Psoas muscle (tissue), 8 donors: ENCODE data around the gene RAPH1. TPM values are rescaled to one million over a fixed set of nuclear protein-coding genes. Genes with fewer than 3 reads are reported as not detected.
"Not testable (repeated sequence)": the region's sequence is repeated elsewhere in the genome, so short reads cannot be mapped to it uniquely, and the experiment has no call there.

ENCODE experiments used
- ATAC-seq, 4 donors: fragments of 200-7000 bp; cut with Tn5 transposase; one replicate each; pipeline ENCODE4 v1.9.1; 2020; ENCODE audit warnings: moderate library complexity in 3 of 4, mild to moderate bottlenecking in 2 of 4
- DNase-seq, 2 donors: peaks; one replicate each; pipeline ENCODE4 v3.0.0-alpha.2; 2020
- H3K27ac ChIP-seq: fragments of 200-600 bp; one replicate; pipeline ENCODE4 v1.8.0; 2022
- H3K27me3 ChIP-seq, 3 donors: fragments of 200-600 bp in 1 of 3; one replicate each; pipeline versions ENCODE4 v1.6.1 to v1.8.0; 2013 to 2022; ENCODE audit warnings: low read length in 2 of 3, mild to moderate bottlenecking in 2 of 3, moderate library complexity in 1 of 3; ENCODE audit not compliant: insufficient read depth in 3 of 3
- H3K36me3 ChIP-seq, 2 donors: fragments of 200-600 bp in 1 of 2; one replicate each; pipeline versions ENCODE4 v1.6.1 to v1.8.0; 2013 to 2022; ENCODE audit warnings: low read depth in 1 of 2, mild to moderate bottlenecking in 1 of 2, moderate library complexity in 1 of 2; ENCODE audit not compliant: insufficient read depth in 1 of 2
- H3K4me1 ChIP-seq: fragments of 200-600 bp; one replicate; pipeline ENCODE4 v1.8.0; 2022
- H3K4me3 ChIP-seq: fragments of 200-600 bp; one replicate; pipeline ENCODE4 v1.8.0; 2022; ENCODE audit warnings: mild to moderate bottlenecking
- H3K9me3 ChIP-seq: fragments of 200-600 bp; one replicate; pipeline ENCODE4 v1.8.0; 2022
- WGBS, 3 donors: extraction: QIAGEN DNeasy Blood & Tissue Kit; methylation state at CpG; one replicate each; pipeline versions ENCODE4 v1.1.6 to v1.1.7; 2013; 5-methylcytosine and 5-hydroxymethylcytosine counted together
- intact Hi-C, 2 donors: fragments of 100-400 bp; cut with DNase I; formaldehyde crosslinking; loops; one replicate each; pipeline versions ENCODE4 v1.11.0 to v1.14.2; 2022
- polyA plus RNA-seq, 3 donors: library from polyadenylated mRNA; stranded (reverse); fragments of 200-250 nt; gene quantifications; one replicate each; pipeline ENCODE4 v1.2.3, GENCODE V29; 2013
- total RNA-seq, 4 donors: library from RNA; stranded (reverse); fragmentation: NEBNext Ultra II Directional in 2 of 4; extraction: Animal tissue kit (Norgen Biotek cat#: 25700) in 2 of 4; gene quantifications; one replicate each; pipeline versions ENCODE4 v1.2.1 to v1.2.4, GENCODE V29; 2021 to 2023
- TF ChIP-seq, protein P1 (sequence below): fragments of 200-600 bp; IDR thresholded peaks from one replicate; pipeline ENCODE4 v1.8.0; 2022; ENCODE audit warnings: antibody characterized with exemption
- donor health status: healthy with polysubstance abuse.
- donor health status: DM: no; HTN: no; CAD: no; lungs with moderate emphysema.
- donor health status: Bipolar disorder and iron deficiency.
- donor health status: healthy.
- donor health status: DM: yes; HTN: yes; CAD: no.
- donor health status: DM: no; HTN: no; CAD: no.
- donor health status: DM: no; HTN: no; CAD: no.
- donor health status: DM: yes; HTN: yes; CAD: no.

RAPH1 gene
- total and polyA plus RNA-seq, 7 donors, result 4.3 to 47.6 (median 21.9) TPM

DNA sequence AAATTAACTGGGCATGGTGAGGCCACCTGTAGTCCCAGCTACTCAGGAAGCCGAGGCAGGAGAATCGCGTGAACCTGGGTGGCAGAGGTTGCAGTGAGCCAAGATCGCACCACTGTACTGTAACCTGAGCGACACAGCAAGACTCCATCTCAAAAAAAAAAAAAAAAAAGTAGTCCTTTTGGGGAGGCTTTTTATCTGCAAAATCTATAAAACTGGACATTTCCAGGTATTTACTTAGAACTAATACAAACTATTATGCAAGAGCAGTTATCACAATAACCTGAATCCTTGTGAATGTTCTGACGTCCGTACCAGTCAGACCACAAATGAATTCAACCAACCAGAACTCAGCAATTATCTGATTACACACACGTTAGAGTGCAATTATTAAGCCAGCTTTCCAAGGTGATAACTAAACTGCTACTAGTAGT lies 8.8 kb upstream of the RAPH1 start:
- intact Hi-C loops, result no loop called here
- H3K9me3 ChIP-seq, result no peaks in the 10 kb centered on the region
- no peak for DNase-seq
- H3K4me1 ChIP-seq, result no peaks in the 10 kb centered on the region
- no peak for ATAC-seq
- TF ChIP-seq, protein P1, sequence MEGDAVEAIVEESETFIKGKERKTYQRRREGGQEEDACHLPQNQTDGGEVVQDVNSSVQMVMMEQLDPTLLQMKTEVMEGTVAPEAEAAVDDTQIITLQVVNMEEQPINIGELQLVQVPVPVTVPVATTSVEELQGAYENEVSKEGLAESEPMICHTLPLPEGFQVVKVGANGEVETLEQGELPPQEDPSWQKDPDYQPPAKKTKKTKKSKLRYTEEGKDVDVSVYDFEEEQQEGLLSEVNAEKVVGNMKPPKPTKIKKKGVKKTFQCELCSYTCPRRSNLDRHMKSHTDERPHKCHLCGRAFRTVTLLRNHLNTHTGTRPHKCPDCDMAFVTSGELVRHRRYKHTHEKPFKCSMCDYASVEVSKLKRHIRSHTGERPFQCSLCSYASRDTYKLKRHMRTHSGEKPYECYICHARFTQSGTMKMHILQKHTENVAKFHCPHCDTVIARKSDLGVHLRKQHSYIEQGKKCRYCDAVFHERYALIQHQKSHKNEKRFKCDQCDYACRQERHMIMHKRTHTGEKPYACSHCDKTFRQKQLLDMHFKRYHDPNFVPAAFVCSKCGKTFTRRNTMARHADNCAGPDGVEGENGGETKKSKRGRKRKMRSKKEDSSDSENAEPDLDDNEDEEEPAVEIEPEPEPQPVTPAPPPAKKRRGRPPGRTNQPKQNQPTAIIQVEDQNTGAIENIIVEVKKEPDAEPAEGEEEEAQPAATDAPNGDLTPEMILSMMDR, result no peak
- no peaks in the 10 kb centered on the region for H3K36me3 ChIP-seq
- no peaks in the 10 kb centered on the region for H3K27me3 ChIP-seq
- WGBS, 3 donors, result 94 to 97% (median 95%) methylated on average over 8 of the region's 8 CpGs
- no peak overlapping the region for H3K27ac ChIP-seq
- no peak overlapping the region for H3K4me3 ChIP-seq

DNA sequence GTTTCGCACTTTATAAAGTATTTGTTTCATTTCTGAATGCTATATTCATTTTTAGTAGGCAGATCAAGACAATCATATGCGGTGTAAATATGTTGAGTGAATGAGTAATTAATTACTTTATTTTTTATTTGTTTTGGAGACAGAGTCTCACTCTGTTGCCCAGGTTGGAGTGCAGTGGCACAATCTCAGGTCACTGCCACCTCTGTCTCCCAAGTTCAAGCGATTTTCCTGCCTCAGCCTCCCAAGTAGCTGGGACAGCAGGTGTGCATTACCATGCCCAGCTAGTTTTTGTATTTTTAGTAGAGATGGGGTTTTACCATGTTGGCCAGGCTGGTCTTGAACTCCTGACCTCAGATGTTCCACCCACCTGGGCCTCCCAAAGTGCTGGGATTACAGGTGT lies 5.5 kb upstream of the RAPH1 start:
- H3K4me1 ChIP-seq, DNase-seq, H3K27me3 ChIP-seq, ATAC-seq, H3K27ac ChIP-seq, H3K4me3 ChIP-seq, intact Hi-C loops, H3K9me3 ChIP-seq, H3K36me3 ChIP-seq: not testable (repeated sequence)
- WGBS, 3 donors, result 78 to 81% (median 79%) methylated on average over 3 of the region's 3 CpGs

DNA sequence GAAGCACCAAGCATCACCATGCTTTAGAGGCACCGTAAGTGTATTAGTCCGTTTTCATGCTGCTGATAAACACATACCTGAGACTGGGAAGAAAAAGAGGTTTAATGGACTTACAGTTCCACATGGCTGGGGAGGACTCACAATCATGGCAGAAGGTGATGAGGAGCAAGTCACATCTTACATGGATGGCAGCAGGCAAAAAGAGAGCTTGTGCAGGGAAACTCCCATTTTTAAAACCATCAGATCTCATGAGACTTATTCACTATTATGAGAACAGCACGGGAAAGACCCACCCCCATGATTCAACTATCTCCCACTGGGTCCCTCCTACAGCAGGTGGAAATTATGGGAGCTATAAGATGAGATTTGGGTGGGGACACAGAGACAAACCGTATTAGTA lies 3.1 kb upstream of the RAPH1 start:
- not testable (repeated sequence) for DNase-seq

DNA sequence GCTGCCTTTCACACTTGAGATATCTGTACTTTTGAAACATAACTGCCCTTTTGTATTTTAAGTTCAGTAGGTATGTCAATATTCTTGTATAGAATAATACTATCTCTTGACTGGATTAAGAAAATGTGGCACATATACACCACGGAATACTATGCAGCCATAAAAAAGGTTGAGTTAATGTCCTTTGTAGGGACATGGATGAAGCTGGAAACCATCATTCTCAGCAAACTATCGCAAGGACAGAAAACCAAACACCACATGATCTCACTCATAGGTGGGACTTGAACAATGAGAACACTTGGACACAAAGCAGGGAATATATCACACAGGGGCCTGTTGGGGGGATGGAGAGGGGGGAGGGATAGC lies 1.5 kb upstream of the RAPH1 start:
- H3K36me3 ChIP-seq, H3K4me1 ChIP-seq, intact Hi-C loops, DNase-seq, H3K4me3 ChIP-seq, H3K27ac ChIP-seq, ATAC-seq, H3K27me3 ChIP-seq, H3K9me3 ChIP-seq: not testable (repeated sequence)
- WGBS, 3 donors, result 99 to 100% (median 99%) methylated on average over 2 of the region's 2 CpGs

More for the DNA sequence above, 3.1 kb upstream of the RAPH1 start:
- H3K36me3 ChIP-seq, intact Hi-C loops, H3K4me1 ChIP-seq, H3K27ac ChIP-seq, H3K27me3 ChIP-seq, H3K4me3 ChIP-seq, ATAC-seq, H3K9me3 ChIP-seq: not testable (repeated sequence)
- 71 to 81% (median 81%) methylated on average over 4 of the region's 4 CpGs for WGBS, 3 donors

DNA sequence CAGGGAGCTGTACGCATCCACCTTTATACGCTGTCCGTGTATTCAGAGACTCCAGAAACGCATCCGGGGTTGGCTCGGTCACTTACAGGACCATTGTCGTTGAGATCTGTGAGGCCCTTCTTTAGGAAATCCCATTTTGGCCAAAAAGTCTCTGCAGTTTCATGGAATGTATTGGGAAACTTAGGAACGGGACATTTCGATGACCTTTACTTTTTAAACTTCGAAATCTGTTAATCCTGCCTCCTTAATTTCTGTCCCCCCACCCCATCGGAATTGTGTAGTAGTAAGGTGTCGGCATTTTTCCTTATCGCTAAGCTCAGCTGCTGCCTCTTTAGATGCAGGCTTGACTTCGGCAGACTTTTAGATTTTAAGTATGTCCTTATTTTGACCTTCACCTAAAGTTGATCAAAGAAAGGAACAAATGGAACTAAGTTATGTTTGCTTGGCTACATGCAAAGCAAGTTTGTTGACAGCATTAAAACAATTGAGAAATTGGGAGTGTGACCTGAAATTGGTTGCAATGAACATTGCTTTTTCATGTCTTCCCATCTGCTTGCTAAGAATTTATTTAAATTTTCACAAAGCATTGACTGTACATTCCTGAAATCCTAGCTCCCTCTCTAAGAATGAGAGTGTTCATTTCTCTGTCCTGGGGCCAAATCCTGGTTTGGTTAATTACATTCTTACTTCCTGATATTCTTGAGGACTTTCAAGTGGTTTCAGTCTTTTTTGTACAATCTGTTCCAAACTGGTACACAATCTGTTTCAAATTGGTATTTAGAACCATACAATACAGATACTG lies 884 bp upstream of the RAPH1 start:
- H3K9me3 ChIP-seq, result no peaks in the 10 kb centered on the region
- H3K4me1 ChIP-seq, result peaks cover 7% of the 10 kb centered on the region
- intact Hi-C loops, result loop anchor here in 1 of 2 donors (2.0 kb wide), 1 partner anchor 47 kb away; no protein-coding TSS in a partner anchor
- H3K36me3 ChIP-seq, result no peaks in the 10 kb centered on the region
- H3K27me3 ChIP-seq, result no peaks in the 10 kb centered on the region
- peak overlapping the region; percentile 80 for H3K4me3 ChIP-seq
- ATAC-seq (no peak), DNase-seq (no peak)
- TF ChIP-seq, protein P1, result no peak
- peak overlapping the region; percentile 86 for H3K27ac ChIP-seq
- 13 to 18% (median 17%) methylated on average over 14 of the region's 14 CpGs for WGBS, 3 donors

DNA sequence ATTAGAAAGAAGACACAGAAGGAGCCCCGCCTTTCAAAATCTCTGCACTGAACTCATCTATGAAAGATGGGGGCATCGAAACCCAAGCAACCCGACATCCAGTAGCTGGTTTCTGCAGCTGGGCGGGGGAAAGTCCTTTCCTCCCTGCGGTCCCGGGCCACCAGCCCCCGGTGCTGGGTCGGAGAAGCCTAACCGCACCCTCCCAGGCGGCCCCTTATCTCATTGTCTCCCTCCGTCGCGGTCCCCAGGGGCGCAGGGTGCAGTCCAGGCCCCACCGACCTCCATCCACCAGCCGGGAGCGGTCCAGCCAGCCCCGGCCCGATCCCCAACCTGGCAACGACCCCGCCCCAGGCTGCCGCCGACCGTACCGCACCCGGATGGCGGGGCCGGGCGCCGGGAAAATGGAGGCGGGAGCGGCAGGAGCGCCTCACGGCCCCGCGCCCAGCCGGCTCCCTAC lies 452 bp downstream of the RAPH1 start:
- ATAC-seq (peak; percentile 42 to 55 (median 48)), DNase-seq (no peak)
- Histone ChIP-seq H3K27me3 (no peaks in the 10 kb centered on the region), H3K4me1 (peaks cover 7% of the 10 kb centered on the region), H3K27ac (peak overlapping the region; percentile 86), H3K4me3 (peak overlapping the region; percentile 80), H3K9me3 (no peaks in the 10 kb centered on the region), H3K36me3 (no peaks in the 10 kb centered on the region)
- intact Hi-C loops, result loop anchor here in 1 of 2 donors (2.0 to 5.0 kb wide), 2 partner anchors 48 to 103 kb away; no protein-coding TSS in a partner anchor
- TF ChIP-seq, protein P1, result no peak
- 0 to 2% (median 1%) methylated on average over 12 to 37 of the region's 37 CpGs for WGBS, 3 donors
